A673 (cell line): ENCODE results near the gene MEGF8. TPM values are rescaled to one million over a fixed set of nuclear protein-coding genes. Genes with fewer than 3 reads are reported as not detected.

Experiments used
- BruUV-seq: library from RNA; stranded (reverse); fragments of 400-500 nt; replicated peaks from 2 replicates; lab custom pipeline; 2021; lab: Mats Ljungman, UMichigan
- CTCF ChIA-PET: fragments of 300-600 bp; sonication (Branson Sonifier 250); formaldehyde crosslinking; loops from one replicate; lab custom pipeline; 2022; ENCODE audit warnings: antibody characterized with exemption; lab: Charles Lee
- POLR2A ChIA-PET: fragments of 300-600 bp; sonication (Branson Sonifier 250); formaldehyde crosslinking; loops from one replicate; lab custom pipeline; 2022; ENCODE audit warnings: antibody characterized with exemption; ENCODE audit not compliant: low non-redundant PET; lab: Charles Lee
- DNase-seq: peaks from one replicate; pipeline ENCODE4 v3.0.0-alpha.2; 2015; ENCODE audit warnings: low spot score
- H3K27ac ChIP-seq: fragments of 200-600 bp; sonication (generic); 2 replicates; pipeline ENCODE4 v1.5.1; 2016; ENCODE audit warnings: mixed run types, low read depth, mild to moderate bottlenecking, mixed read lengths, antibody characterized with exemption, low read length; ENCODE audit not compliant: poor library complexity, severe bottlenecking
- H3K27me3 ChIP-seq: fragments of 200-600 bp; sonication (generic); replicated peaks from 2 replicates; pipeline ENCODE4 v1.6.1; 2017; ENCODE audit warnings: mixed run types, low read depth, mild to moderate bottlenecking, mixed read lengths, antibody characterized with exemption, low read length; ENCODE audit not compliant: insufficient read depth, poor library complexity
- H3K36me3 ChIP-seq: fragments of 200-600 bp; sonication (generic); 2 replicates; pipeline ENCODE4 v1.6.1; 2016; ENCODE audit warnings: mixed run types, mild to moderate bottlenecking, mixed read lengths, antibody characterized with exemption, low read length; ENCODE audit not compliant: insufficient read depth, poor library complexity, severe bottlenecking
- H3K4me1 ChIP-seq: fragments of 200-600 bp; sonication (generic); 2 replicates; pipeline ENCODE4 v1.6.1; 2017; ENCODE audit warnings: mixed run types, mild to moderate bottlenecking, mixed read lengths, antibody characterized with exemption, low read length; ENCODE audit not compliant: insufficient read depth, poor library complexity, severe bottlenecking
- H3K4me3 ChIP-seq: fragments of 200-600 bp; sonication (generic); 2 replicates; pipeline ENCODE4 v1.5.1; 2016; ENCODE audit warnings: low read depth, mixed run types, mild to moderate bottlenecking, mixed read lengths, low read length; ENCODE audit not compliant: poor library complexity, severe bottlenecking
- H3K9me3 ChIP-seq: fragments of 200-600 bp; sonication (generic); 2 replicates; pipeline ENCODE4 v1.6.1; 2016; ENCODE audit warnings: mixed run types, low read depth, mild to moderate bottlenecking, mixed read lengths, antibody characterized with exemption, low read length; ENCODE audit not compliant: poor library complexity, severe bottlenecking
- CTCF ChIP-seq: fragments of 300-800, 200-600 bp; sonication (generic); conservative IDR thresholded peaks from 2 replicates; pipeline ENCODE4 v1.5.1; 2017; ENCODE audit warnings: low read depth, mild to moderate bottlenecking, antibody characterized with exemption, low read length, moderate library complexity, mixed read lengths
- EZH2 ChIP-seq: fragments of 200-600 bp; sonication (generic); IDR thresholded peaks from 2 replicates; pipeline ENCODE4 v1.6.1; 2017; ENCODE audit warnings: borderline replicate concordance, low read depth, mild to moderate bottlenecking, mixed read lengths, antibody characterized with exemption, low read length; ENCODE audit not compliant: poor library complexity, severe bottlenecking
- intact Hi-C: fragments of 100-400 bp; cut with micrococcal nuclease; formaldehyde crosslinking; loops from one replicate; pipeline ENCODE4 v1.10.0; 2022; ENCODE audit not compliant: unreplicated experiment
- total RNA-seq: library from RNA; stranded (reverse); gene quantifications from 2 replicates; pipeline ENCODE4 v1.2.3, GENCODE V29; 2021

Gene MEGF8
- total RNA-seq, 1 experiment from 2014 or later: 28.5 TPM

- POLR2A ChIA-PET: no interaction called here
- Histone ChIP-seq H3K27ac (peak overlapping the region; percentile 91), H3K27me3 (no peaks in the 10 kb centered on the region), H3K4me3 (peak overlapping the region; percentile 70), H3K9me3 (no peaks in the 10 kb centered on the region), H3K4me1 (peaks cover 44% of the 10 kb centered on the region), H3K36me3 (peaks cover 4% of the 10 kb centered on the region)
- TF ChIP-seq EZH2 (no peak), CTCF (no peak)
- CTCF ChIA-PET: interaction anchor here (0.9 to 2.4 kb wide), 5 partner anchors 9 to 170 kb away, joined by 7 to 27 read pairs (median 12); no protein-coding TSS in a partner anchor
- no TSS peak for BruUV-seq
- intact Hi-C loops: loop anchor here (1.0 kb wide), 1 partner anchor 33 kb away; no protein-coding TSS in a partner anchor
- no peak for DNase-seq
These were observed 46.1 kb upstream of the MEGF8 start for GRCh38 chr19:42279155-42279901.

GRCh38 chr19:42279902-42280814 lies 45.3 kb upstream of the MEGF8 start:
- TSS peak; percentile 50 for BruUV-seq
- H3K4me1 ChIP-seq: peaks cover 49% of the 10 kb centered on the region
- TF ChIP-seq CTCF: peak; percentile 99
- TF ChIP-seq EZH2: no peak
- H3K4me3 ChIP-seq: peak overlapping the region; percentile 70
- intact Hi-C loops: loop anchor here (1.0 to 2.0 kb wide), 2 partner anchors 29 to 34 kb away; no protein-coding TSS in a partner anchor
- H3K9me3 ChIP-seq: no peaks in the 10 kb centered on the region
- no peaks in the 10 kb centered on the region for H3K27me3 ChIP-seq
- ChIA-PET CTCF (interaction anchor here (0.6 to 2.4 kb wide), 6 partner anchors 10 to 171 kb away, joined by 4 to 27 read pairs (median 10); no protein-coding TSS in a partner anchor), POLR2A (interaction anchor here (0.6 kb wide), 2 partner anchors 10 to 321 kb away, joined by 4 to 6 read pairs; partner anchors contain the start of gene RABAC1)
- peak; percentile 97 for DNase-seq
- no peaks in the 10 kb centered on the region for H3K36me3 ChIP-seq
- H3K27ac ChIP-seq: peak overlapping the region; percentile 91

- CTCF ChIA-PET: interaction anchor here (0.9 to 2.4 kb wide), 2 partner anchors 35 kb away, joined by 4 to 27 read pairs; no protein-coding TSS in a partner anchor
- no TSS peak for BruUV-seq
- no peaks in the 10 kb centered on the region for H3K27me3 ChIP-seq
These were observed 44.7 kb upstream of the MEGF8 start for GRCh38 chr19:42280815-42281145.

More at GRCh38 chr19:42280815-42281145, 44.7 kb upstream of the MEGF8 start:
- Histone ChIP-seq H3K36me3 (no peaks in the 10 kb centered on the region), H3K4me3 (peak overlapping the region; percentile 70), H3K9me3 (no peaks in the 10 kb centered on the region), H3K4me1 (peaks cover 55% of the 10 kb centered on the region), H3K27ac (peak overlapping the region; percentile 91)
- intact Hi-C loops: loop anchor here (2.0 kb wide), 1 partner anchor 30 kb away; no protein-coding TSS in a partner anchor
- DNase-seq: no peak
- TF ChIP-seq EZH2: no peak
- TF ChIP-seq CTCF: no peak
- POLR2A ChIA-PET: interaction anchor here (0.6 kb wide), 1 partner anchor 322 kb away, joined by 4 read pairs; the partner anchor contains the start of gene RABAC1
